GM12878 (cell line): ENCODE results near the gene ASTN1.

ENCODE experiments used
- CTCF ChIP-seq, 3 experiments: IDR thresholded peaks in 2 of 3; conservative IDR thresholded peaks in 1 of 3; 2 replicates each; pipeline ENCODE4 v1.5.1; 2011; ENCODE audit warnings: low read depth in 3 of 3, low read length in 3 of 3, mild to moderate bottlenecking in 3 of 3, control low read depth in 2 of 3, moderate library complexity in 2 of 3, inconsistent platforms in 1 of 3, mixed read lengths in 1 of 3; ENCODE audit not compliant: control insufficient read depth in 2 of 3, insufficient read depth in 1 of 3; ENCODE audit errors: extremely low read depth in 1 of 3
- POLR2A ChIP-seq: IDR thresholded peaks from 2 replicates; pipeline ENCODE4 v1.6.1; 2011; ENCODE audit warnings: low read depth, mild to moderate bottlenecking, low read length
- PRDM15 ChIP-seq: fragments of 450-650 bp; formaldehyde crosslinking; IDR thresholded peaks from 2 replicates; pipeline ENCODE4 v1.4.0; 2020; ENCODE audit warnings: mild to moderate bottlenecking, moderate library complexity
- RAD51 ChIP-seq: fragments of 450-650 bp; IDR thresholded peaks from 2 replicates; pipeline ENCODE4 v1.6.1; 2016; ENCODE audit warnings: moderate library complexity, mild to moderate bottlenecking, inconsistent platforms
- RCOR1 ChIP-seq: conservative IDR thresholded peaks from 2 replicates; pipeline ENCODE4 v1.6.1; 2012; ENCODE audit warnings: low read depth, low read length, improper control_type of control experiment
- SMAD5 ChIP-seq: IDR thresholded peaks from 2 replicates; pipeline ENCODE4 v1.6.1; 2016; ENCODE audit warnings: antibody characterized with exemption, low read depth
- SRF ChIP-seq, 2 experiments: IDR thresholded peaks; 2 replicates each; pipeline ENCODE4 v1.6.1; 2011; ENCODE audit warnings: low read depth in 2 of 2, low read length in 2 of 2, mild to moderate bottlenecking in 1 of 2, moderate library complexity in 1 of 2
- ZNF274 ChIP-seq: IDR thresholded peaks from one replicate; pipeline ENCODE4 v1.8.0; 2011; ENCODE audit not compliant: insufficient read length, insufficient read depth

DNA sequence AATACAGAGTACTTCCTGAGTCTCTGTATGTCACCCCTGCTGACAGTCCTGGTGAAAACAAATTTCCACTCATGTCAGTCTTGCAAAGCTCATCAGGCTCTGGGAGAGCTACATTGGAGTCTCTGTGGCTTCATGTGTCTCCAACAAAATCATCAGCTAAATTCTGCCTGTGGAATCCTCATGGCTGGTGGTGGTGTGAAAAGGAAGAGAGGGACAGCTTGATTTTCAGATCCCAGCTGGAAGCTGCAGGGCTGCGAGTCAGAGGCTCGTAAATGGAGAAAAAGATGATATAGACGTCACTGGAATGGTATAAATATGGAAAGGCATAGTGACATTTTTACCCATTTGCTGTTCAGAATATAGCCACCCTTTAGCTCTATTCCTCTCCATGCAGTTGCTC, 150.2 kb downstream of the ASTN1 start:
- no peak for TF ChIP-seq PRDM15 (CRISPR knock-in tag)
- no peak for TF ChIP-seq POLR2A
- no peak for TF ChIP-seq ZNF274
- TF ChIP-seq CTCF (IDR thresholded peaks at IDR 0.05 in 2 of 3, conservative IDR thresholded peaks at IDR 0.05 in 1 of 3; ENCODE audit: control insufficient read depth in 2 of 3, extremely low read depth in 1 of 3, insufficient read depth in 1 of 3, low read depth in 3 of 3, low read length in 3 of 3) = no peak
- TF ChIP-seq SMAD5 = no peak
- TF ChIP-seq RAD51 = no peak
- TF ChIP-seq RCOR1 = no peak
- no peak for TF ChIP-seq SRF (IDR thresholded peaks at IDR 0.05; ENCODE audit: low read depth in 2 of 2, low read length in 2 of 2)
